Osteoblast (primary cell): ENCODE results near the gene CFAP77. TPM values are rescaled to one million over a fixed set of nuclear protein-coding genes. Genes with fewer than 3 reads are reported as not detected.

Experiments used
- DNase-seq: peaks from one replicate; pipeline ENCODE4 v3.0.0; 2011; ENCODE audit warnings: low spot score, mixed read lengths; ENCODE audit not compliant: insufficient read length; ENCODE audit errors: missing footprints
- H2AFZ ChIP-seq: 2 replicates; pipeline ENCODE4 v1.6.0; 2011; ENCODE audit warnings: mild to moderate bottlenecking, low read length
- H3K27ac ChIP-seq: 2 replicates; pipeline ENCODE4 v1.5.1; 2011; ENCODE audit warnings: mild to moderate bottlenecking, low read depth, low read length, moderate library complexity
- H3K27me3 ChIP-seq: 2 replicates; pipeline ENCODE4 v1.6.0; 2012; ENCODE audit warnings: mild to moderate bottlenecking, control low read depth, inconsistent platforms, low read length, moderate library complexity; ENCODE audit not compliant: insufficient read depth
- H3K36me3 ChIP-seq: 2 replicates; pipeline ENCODE4 v1.5.1; 2011; ENCODE audit warnings: mild to moderate bottlenecking, low read length, control low read depth, moderate library complexity; ENCODE audit not compliant: insufficient read depth
- H3K4me1 ChIP-seq: 2 replicates; pipeline ENCODE4 v1.5.1; 2011; ENCODE audit warnings: mild to moderate bottlenecking, low read length, control low read depth, moderate library complexity; ENCODE audit not compliant: insufficient read depth
- H3K4me2 ChIP-seq: 2 replicates; pipeline ENCODE4 v1.6.0; 2011; ENCODE audit warnings: mild to moderate bottlenecking, low read length; ENCODE audit not compliant: insufficient read depth
- H3K4me3 ChIP-seq: fragments of 200-600 bp; sonication (generic); 3 replicates; pipeline ENCODE4 v1.5.1; 2012; ENCODE audit warnings: mild to moderate bottlenecking, low read length, inconsistent platforms; ENCODE audit not compliant: insufficient read depth
- H3K79me2 ChIP-seq: 2 replicates; pipeline ENCODE4 v1.6.0; 2012; ENCODE audit warnings: mild to moderate bottlenecking, low read length, control low read depth, inconsistent platforms; ENCODE audit not compliant: insufficient read depth
- H3K9me3 ChIP-seq: 2 replicates; pipeline ENCODE4 v1.5.1; 2011; ENCODE audit warnings: low read depth, low read length, control low read depth
- H4K20me1 ChIP-seq: 2 replicates; pipeline ENCODE4 v1.6.0; 2012; ENCODE audit warnings: mild to moderate bottlenecking, low read length, control low read depth; ENCODE audit not compliant: insufficient read depth
- total RNA-seq: library from RNA; depleted of rRNA; stranded (reverse); fragments of >200 nt; gene quantifications from 2 replicates; pipeline ENCODE4 v1.2.3, GENCODE V29; 2012
- TF ChIP-seq, protein P1 (sequence below): IDR thresholded peaks from 2 replicates; pipeline ENCODE4 v1.5.1; 2011; ENCODE audit warnings: mild to moderate bottlenecking, low read depth, low read length, moderate library complexity; ENCODE audit errors: extremely low read depth

The CFAP77 gene
- total RNA-seq, 1 donor, result 0.36 TPM

DNA sequence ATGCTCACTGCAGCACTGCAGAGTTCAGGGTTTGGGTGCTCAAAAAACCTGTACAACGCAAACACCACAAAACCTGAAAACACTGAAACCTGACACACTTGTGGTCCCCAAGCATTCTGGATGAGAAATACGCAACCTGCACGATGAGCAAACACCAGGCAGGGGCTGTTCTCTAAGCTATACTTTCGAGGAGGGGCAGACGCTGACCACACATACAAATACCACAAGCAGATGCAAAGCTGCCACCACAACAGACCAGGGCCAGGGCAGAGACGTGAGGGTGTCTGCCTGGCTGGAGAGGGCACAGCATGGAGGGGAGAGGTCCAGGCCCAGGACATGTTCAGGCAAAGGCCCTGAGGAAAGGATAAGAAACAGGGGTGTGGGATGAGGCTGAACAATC, 195.4 kb downstream of the CFAP77 start:
- H3K9me3 ChIP-seq, result no peaks in the 10 kb centered on the region

DNA sequence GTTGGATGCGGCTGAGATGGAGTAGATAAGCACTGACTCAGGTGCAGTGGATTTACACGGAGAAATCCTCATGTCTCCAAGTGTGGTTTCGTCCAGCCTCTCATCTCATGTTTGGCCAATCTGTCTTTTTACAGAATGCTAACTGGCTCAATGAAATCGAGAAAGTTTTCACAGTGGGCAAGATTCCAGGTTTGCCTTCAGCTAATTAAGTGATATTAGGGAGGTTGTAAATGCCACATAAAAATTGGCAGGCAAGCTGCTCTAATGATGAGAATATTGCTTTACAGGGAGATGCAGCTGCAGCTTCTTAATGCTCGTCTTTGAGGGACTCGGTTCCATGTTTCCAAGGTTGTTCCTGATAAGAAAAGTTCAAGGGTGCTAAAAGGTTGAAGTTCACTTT, 196.1 kb downstream of the CFAP77 start:
- H4K20me1 ChIP-seq, result peaks cover 9% of the 10 kb centered on the region
- H3K4me1 ChIP-seq, result peaks cover 7% of the 10 kb centered on the region
- H3K27ac ChIP-seq, result no peak overlapping the region
- DNase-seq, result peak; percentile 45
- peaks cover 24% of the 10 kb centered on the region for H3K36me3 ChIP-seq
- TF ChIP-seq, protein P1, sequence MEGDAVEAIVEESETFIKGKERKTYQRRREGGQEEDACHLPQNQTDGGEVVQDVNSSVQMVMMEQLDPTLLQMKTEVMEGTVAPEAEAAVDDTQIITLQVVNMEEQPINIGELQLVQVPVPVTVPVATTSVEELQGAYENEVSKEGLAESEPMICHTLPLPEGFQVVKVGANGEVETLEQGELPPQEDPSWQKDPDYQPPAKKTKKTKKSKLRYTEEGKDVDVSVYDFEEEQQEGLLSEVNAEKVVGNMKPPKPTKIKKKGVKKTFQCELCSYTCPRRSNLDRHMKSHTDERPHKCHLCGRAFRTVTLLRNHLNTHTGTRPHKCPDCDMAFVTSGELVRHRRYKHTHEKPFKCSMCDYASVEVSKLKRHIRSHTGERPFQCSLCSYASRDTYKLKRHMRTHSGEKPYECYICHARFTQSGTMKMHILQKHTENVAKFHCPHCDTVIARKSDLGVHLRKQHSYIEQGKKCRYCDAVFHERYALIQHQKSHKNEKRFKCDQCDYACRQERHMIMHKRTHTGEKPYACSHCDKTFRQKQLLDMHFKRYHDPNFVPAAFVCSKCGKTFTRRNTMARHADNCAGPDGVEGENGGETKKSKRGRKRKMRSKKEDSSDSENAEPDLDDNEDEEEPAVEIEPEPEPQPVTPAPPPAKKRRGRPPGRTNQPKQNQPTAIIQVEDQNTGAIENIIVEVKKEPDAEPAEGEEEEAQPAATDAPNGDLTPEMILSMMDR, result no peak
- H3K4me2 ChIP-seq, result no peak overlapping the region
- H3K79me2 ChIP-seq, result no peaks in the 10 kb centered on the region
- no peak overlapping the region for H2AFZ ChIP-seq
- H3K27me3 ChIP-seq, result no peaks in the 10 kb centered on the region
- H3K9me3 ChIP-seq, result no peaks in the 10 kb centered on the region
- no peak overlapping the region for H3K4me3 ChIP-seq

More for the DNA sequence above, 195.4 kb downstream of the CFAP77 start:
- H3K4me3 ChIP-seq, result no peak overlapping the region
- H3K27me3 ChIP-seq, result no peaks in the 10 kb centered on the region
- H3K79me2 ChIP-seq, result no peaks in the 10 kb centered on the region
- no peak overlapping the region for H3K27ac ChIP-seq
- DNase-seq, result no peak
- TF ChIP-seq, protein P1, result no peak
- H3K4me2 ChIP-seq, result no peak overlapping the region
- peaks cover 11% of the 10 kb centered on the region for H4K20me1 ChIP-seq
- peaks cover 6% of the 10 kb centered on the region for H3K4me1 ChIP-seq
- no peak overlapping the region for H2AFZ ChIP-seq
- peaks cover 24% of the 10 kb centered on the region for H3K36me3 ChIP-seq

DNA sequence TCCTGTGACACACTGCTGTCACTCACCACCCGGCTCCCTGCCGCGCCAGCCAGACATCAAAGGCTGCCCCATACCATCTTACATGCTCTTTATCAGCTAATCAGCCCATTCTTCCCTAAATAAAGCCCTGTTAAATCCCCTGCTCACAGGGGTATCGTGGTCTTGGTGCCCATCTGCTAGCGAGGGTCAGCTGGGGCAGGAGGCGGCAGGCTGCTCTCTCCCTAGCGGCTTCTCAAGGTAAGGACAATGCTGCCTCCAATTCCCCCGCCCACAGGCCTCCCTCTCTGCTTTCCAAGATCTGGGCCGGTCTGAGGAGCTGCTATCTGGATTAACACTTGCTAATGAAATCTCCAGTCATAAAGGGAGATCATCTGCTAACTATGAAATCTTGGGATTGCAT, 199.2 kb downstream of the CFAP77 start:
- no peak overlapping the region for H2AFZ ChIP-seq
- peaks cover 2% of the 10 kb centered on the region for H4K20me1 ChIP-seq
- no peak overlapping the region for H3K4me2 ChIP-seq
- H3K27ac ChIP-seq, result peak overlapping the region; percentile 37
- DNase-seq, result no peak
- peaks cover 7% of the 10 kb centered on the region for H3K4me1 ChIP-seq
- no peaks in the 10 kb centered on the region for H3K79me2 ChIP-seq
- H3K27me3 ChIP-seq, result no peaks in the 10 kb centered on the region
- H3K4me3 ChIP-seq, result no peak overlapping the region
- TF ChIP-seq, protein P1, result no peak
- H3K9me3 ChIP-seq, result no peaks in the 10 kb centered on the region
- peaks cover 24% of the 10 kb centered on the region for H3K36me3 ChIP-seq

DNA sequence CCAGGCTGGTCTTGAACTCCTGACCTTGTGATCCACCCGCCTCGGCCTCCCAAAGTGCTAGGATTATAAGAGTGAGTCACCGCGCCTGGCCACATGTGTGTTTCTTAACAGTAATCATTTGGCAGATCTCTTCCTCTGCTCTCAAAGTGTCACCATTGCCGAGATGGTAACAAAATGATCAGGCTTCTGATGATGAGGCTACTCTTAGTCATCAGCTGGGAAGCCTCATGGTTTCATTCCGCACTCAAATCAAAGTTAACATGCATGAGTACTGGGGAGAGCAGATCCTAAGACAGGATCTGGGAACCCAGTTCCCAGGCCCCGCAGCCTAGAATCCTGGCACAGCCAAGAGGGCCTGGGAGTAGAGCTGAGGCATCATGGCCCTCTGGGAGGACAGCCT, 199.8 kb downstream of the CFAP77 start:
- Histone ChIP-seq H3K27ac (peak overlapping the region; percentile 70), H3K36me3 (peaks cover 30% of the 10 kb centered on the region), H3K4me2 (no peak overlapping the region), H4K20me1 (peaks cover 4% of the 10 kb centered on the region), H3K79me2 (no peaks in the 10 kb centered on the region), H3K4me1 (peaks cover 7% of the 10 kb centered on the region), H2AFZ (no peak overlapping the region), H3K9me3 (no peaks in the 10 kb centered on the region), H3K4me3 (no peak overlapping the region), H3K27me3 (no peaks in the 10 kb centered on the region)
- DNase-seq, result peak; percentile 94
- TF ChIP-seq, protein P1, result no peak
